Left renal cortex interstitium (tissue), 4 donors: Measurements from ENCODE around the gene PRAMEF13. TPM values are rescaled to one million over a fixed set of nuclear protein-coding genes. Genes with fewer than 3 reads are reported as not detected.
"Not testable (repeated sequence)": the region's sequence is repeated elsewhere in the genome, so short reads cannot be mapped to it uniquely, and the experiment has no call there.

Source experiments
- DNase-seq, 4 donors: peaks; one replicate each; pipeline ENCODE4 v3.0.0-alpha.2; 2013; ENCODE audit warnings: low read depth in 4 of 4, low spot score in 2 of 4, missing footprints in 1 of 4
- polyA plus RNA-seq, 4 donors: library from polyadenylated mRNA; unstranded; fragments of 120-200 nt; gene quantifications; one replicate each; pipeline ENCODE4 v1.2.1, GENCODE V29; 2013; ENCODE audit not compliant: insufficient read length in 4 of 4

PRAMEF13 gene
- not detected for polyA plus RNA-seq

GRCh38 chr1:13201309-13201708 is at the start of gene PRAMEF13:
Gene PRAMEF13 (minus strand): TSS chr1:13201409. CDS start chr1:13199589, 1,820 bp downstream.
- not testable (repeated sequence) for DNase-seq

GRCh38 chr1:13247122-13247521 is 45.9 kb upstream of the PRAMEF13 start:
- not testable (repeated sequence) for DNase-seq

- DNase-seq = not testable (repeated sequence)
Measured at GRCh38 chr1:13246554-13246871, 45.3 kb upstream of the PRAMEF13 start.

GRCh38 chr1:13245841-13246553 is 44.8 kb upstream of the PRAMEF13 start:
- DNase-seq = not testable (repeated sequence)

GRCh38 chr1:13243536-13244263 is 42.5 kb upstream of the PRAMEF13 start:
- DNase-seq = not testable (repeated sequence)

- not testable (repeated sequence) for DNase-seq
Measured at GRCh38 chr1:13239633-13240032, 38.4 kb upstream of the PRAMEF13 start.

GRCh38 chr1:13237572-13237971 is 36.4 kb upstream of the PRAMEF13 start:
- DNase-seq = not testable (repeated sequence)

- not testable (repeated sequence) for DNase-seq
Measured at GRCh38 chr1:13234057-13234456, 32.8 kb upstream of the PRAMEF13 start.

- DNase-seq = not testable (repeated sequence)
Measured at GRCh38 chr1:13232056-13232455, 30.8 kb upstream of the PRAMEF13 start.

GRCh38 chr1:13231061-13231750 is 30.0 kb upstream of the PRAMEF13 start:
- DNase-seq = not testable (repeated sequence)

GRCh38 chr1:13230601-13231000 is 29.4 kb upstream of the PRAMEF13 start:
- DNase-seq = not testable (repeated sequence)

GRCh38 chr1:13230096-13230495 is 28.9 kb upstream of the PRAMEF13 start:
- DNase-seq = not testable (repeated sequence)

GRCh38 chr1:13228343-13228781 is 27.2 kb upstream of the PRAMEF13 start:
- DNase-seq = peak in 1 of 4 donors; percentile 6

- DNase-seq = not testable (repeated sequence)
Measured at GRCh38 chr1:13227271-13228055, 26.3 kb upstream of the PRAMEF13 start.

- not testable (repeated sequence) for DNase-seq
Measured at GRCh38 chr1:13225675-13226204, 24.5 kb upstream of the PRAMEF13 start, which contains the start of gene PRAMEF18. Gene PRAMEF18 (minus strand): TSS chr1:13226154. CDS start chr1:13226106, 48 bp downstream.

GRCh38 chr1:13224480-13225060 is 23.4 kb upstream of the PRAMEF13 start:
- DNase-seq = no peak

GRCh38 chr1:13222788-13223187 is 21.6 kb upstream of the PRAMEF13 start:
- not testable (repeated sequence) for DNase-seq

- DNase-seq = not testable (repeated sequence)
Measured at GRCh38 chr1:13219203-13219602, 18.0 kb upstream of the PRAMEF13 start.

GRCh38 chr1:13216619-13217018 is 15.4 kb upstream of the PRAMEF13 start:
- DNase-seq = not testable (repeated sequence)

GRCh38 chr1:13208712-13209111 is 7.5 kb upstream of the PRAMEF13 start:
- not testable (repeated sequence) for DNase-seq
